ENCODE results near the gene ARHGEF1. TPM values are rescaled to one million over a fixed set of nuclear protein-coding genes. Genes with fewer than 3 reads are reported as not detected.

Gene ARHGEF1
- total and polyA plus RNA-seq, 9 donors = 17.2 to 54.5 (median 47.3) TPM

DNA sequence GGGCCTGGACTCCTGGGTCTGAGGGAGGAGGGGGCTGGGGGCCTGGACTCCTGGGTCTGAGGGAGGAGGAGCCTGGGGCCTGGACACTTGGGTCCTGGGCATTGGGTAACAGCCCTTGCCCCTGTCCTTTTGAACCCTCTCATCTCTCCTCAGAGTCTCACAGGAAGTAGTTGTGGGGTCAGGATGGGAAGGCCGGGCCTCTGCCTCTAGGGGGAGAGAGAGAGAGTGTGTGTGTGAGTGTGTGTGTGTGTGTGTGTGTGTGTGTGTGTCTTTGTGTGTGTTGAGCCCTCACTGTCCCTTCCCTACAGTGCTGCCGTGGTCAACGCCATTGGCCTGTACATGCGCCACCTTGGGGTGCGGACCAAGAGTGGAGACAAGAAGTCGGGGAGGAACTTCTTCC, 10.9 kb downstream of the ARHGEF1 start:
- H3K4me1 ChIP-seq (ENCODE audit: control insufficient read depth, insufficient read depth, low read length) = no peaks in the 10 kb centered on the region
- H3K36me3 ChIP-seq (ENCODE audit: control insufficient read depth, insufficient read depth, low read length) = peaks cover 58% of the 10 kb centered on the region
- WGBS (ENCODE audit: insufficient coverage) = 71% methylated on average over 5 of the region's 6 CpGs
- H3K27me3 ChIP-seq (ENCODE audit: control insufficient read depth, insufficient read depth, low read length) = no peaks in the 10 kb centered on the region
- no peak for DNase-seq
- no peaks in the 10 kb centered on the region for H3K9me3 ChIP-seq (replicated peaks; ENCODE audit: control insufficient read depth, low read depth, low read length)
- H3K4me3 ChIP-seq (ENCODE audit: low read length) = no peak overlapping the region
- no peak overlapping the region for H3K27ac ChIP-seq (ENCODE audit: low read length)

DNA sequence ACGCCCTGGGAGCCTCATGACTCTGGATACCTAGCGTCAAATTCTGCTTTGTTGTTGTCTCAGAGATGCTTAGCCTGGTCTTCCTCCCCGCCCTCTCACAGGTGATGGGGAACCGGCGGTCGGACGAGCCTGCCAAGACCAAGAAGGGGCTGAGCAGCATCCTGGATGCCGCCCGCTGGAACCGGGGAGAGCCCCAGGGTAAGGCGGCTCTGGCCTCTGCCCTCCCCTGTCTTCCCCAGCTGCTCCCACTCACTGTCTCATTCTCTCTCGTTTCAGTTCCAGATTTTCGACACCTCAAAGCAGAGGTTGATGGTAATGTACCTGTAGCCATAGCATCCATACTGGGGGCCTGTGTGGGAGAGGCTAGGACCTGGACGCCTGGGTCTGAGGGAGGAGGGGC, 11.4 kb downstream of the ARHGEF1 start:
- Histone ChIP-seq H3K4me3 (ENCODE audit: low read length) (no peak overlapping the region), H3K36me3 (ENCODE audit: control insufficient read depth, insufficient read depth, low read length) (peaks cover 57% of the 10 kb centered on the region), H3K9me3 (replicated peaks; ENCODE audit: control insufficient read depth, low read depth, low read length) (no peaks in the 10 kb centered on the region), H3K27me3 (ENCODE audit: control insufficient read depth, insufficient read depth, low read length) (no peaks in the 10 kb centered on the region), H3K4me1 (ENCODE audit: control insufficient read depth, insufficient read depth, low read length) (no peaks in the 10 kb centered on the region), H3K27ac (ENCODE audit: low read length) (no peak overlapping the region)
- DNase-seq = no peak
- WGBS (ENCODE audit: insufficient coverage) = 84% methylated on average over 9 of the region's 14 CpGs

DNA sequence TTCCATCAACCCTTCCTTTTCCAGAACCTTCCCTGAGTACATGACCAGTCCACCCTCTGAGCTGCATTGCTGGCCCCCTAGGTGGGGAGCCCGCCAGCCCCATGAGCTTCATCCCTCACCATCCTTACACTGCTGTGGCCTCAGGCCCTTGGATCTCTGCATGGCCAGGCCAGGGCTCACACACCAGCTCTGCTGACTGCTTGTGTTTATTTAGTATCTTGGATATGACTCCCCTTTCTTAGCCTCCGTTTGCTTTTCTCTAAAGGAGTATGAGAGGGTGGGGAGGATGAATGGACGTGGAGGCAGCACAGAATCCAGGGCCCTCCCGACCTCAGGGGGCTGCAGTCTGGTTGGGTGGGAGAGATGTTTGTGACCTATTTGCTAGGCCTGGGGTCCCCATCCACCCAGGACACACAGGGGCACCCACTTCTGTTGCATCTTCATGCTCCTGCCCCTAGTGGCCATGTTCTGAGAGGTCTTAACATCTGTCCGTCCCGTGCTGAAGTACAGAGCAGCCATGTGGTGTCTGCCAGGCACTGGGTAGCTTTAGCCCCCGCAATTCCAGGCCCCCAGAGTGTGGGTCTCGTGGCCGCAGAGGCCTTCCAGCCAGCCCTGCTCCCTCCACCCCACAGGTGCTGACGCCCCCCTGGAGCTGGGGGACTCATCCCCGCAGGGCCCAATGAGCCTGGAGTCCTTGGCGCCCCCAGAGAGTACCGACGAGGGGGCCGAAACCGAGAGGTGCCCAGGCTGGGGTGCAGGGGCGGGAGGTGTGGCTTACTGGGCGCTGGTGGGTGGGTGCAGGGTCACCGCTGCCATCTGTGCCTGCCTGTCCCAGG, 13.0 kb downstream of the ARHGEF1 start:
- no peak for DNase-seq
- Histone ChIP-seq H3K4me3 (ENCODE audit: low read length) (no peak overlapping the region), H3K4me1 (ENCODE audit: control insufficient read depth, insufficient read depth, low read length) (no peaks in the 10 kb centered on the region), H3K27ac (ENCODE audit: low read length) (no peak overlapping the region), H3K9me3 (replicated peaks; ENCODE audit: control insufficient read depth, low read depth, low read length) (no peaks in the 10 kb centered on the region), H3K36me3 (ENCODE audit: control insufficient read depth, insufficient read depth, low read length) (peaks cover 61% of the 10 kb centered on the region), H3K27me3 (ENCODE audit: control insufficient read depth, insufficient read depth, low read length) (no peaks in the 10 kb centered on the region)
- WGBS (ENCODE audit: insufficient coverage) = 72% methylated on average over 10 of the region's 19 CpGs

DNA sequence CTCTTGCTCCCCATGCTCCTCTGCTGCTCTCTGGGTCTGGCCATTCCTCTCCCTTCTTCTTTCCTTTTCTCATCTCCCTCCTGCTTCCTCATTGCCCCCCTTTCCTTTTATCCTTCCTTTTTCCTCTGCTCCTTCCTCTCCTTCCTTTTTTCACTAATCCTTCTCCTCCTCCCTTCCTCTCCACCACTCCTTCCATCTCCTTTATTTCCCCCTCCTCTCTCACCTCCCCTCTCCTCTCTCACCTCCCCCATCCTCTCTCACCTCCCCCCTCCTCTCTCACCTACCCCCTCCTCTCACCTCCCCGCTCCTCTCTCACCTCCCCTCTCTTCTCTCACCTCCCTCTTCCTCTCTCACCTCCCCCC, 13.6 kb downstream of the ARHGEF1 start:
- Histone ChIP-seq H3K4me3 (ENCODE audit: low read length) (no peak overlapping the region), H3K27ac (ENCODE audit: low read length) (no peak overlapping the region), H3K27me3 (ENCODE audit: control insufficient read depth, insufficient read depth, low read length) (no peaks in the 10 kb centered on the region), H3K4me1 (ENCODE audit: control insufficient read depth, insufficient read depth, low read length) (no peaks in the 10 kb centered on the region), H3K9me3 (replicated peaks; ENCODE audit: control insufficient read depth, low read depth, low read length) (no peaks in the 10 kb centered on the region), H3K36me3 (ENCODE audit: control insufficient read depth, insufficient read depth, low read length) (peaks cover 64% of the 10 kb centered on the region)
- WGBS (ENCODE audit: insufficient coverage) = no CpG with 5 or more reads among the region's 1 CpG
- DNase-seq = no peak

DNA sequence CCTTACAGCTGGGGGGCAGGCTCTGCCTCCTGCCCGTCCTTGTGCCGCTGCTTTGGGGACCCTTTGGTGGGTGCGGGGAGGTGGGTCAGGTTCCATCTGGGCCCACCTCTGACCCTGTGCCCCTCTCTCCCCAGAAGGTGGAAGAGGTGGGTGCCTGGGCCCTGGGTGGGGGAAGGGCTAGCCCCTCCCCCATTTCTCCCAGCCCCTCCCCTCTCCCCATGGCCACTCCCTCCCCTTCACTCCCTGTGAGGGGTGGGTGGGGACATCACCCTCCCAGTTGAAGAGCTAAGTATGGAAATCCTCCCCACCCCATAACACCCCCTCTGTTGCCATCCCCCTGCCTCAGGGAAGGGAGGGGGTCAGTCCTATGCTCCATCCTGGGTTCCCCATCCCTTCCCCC, 14.2 kb downstream of the ARHGEF1 start:
- H3K27ac ChIP-seq (ENCODE audit: low read length) = no peak overlapping the region
- H3K4me1 ChIP-seq (ENCODE audit: control insufficient read depth, insufficient read depth, low read length) = no peaks in the 10 kb centered on the region
- no peak for DNase-seq
- no peaks in the 10 kb centered on the region for H3K9me3 ChIP-seq (replicated peaks; ENCODE audit: control insufficient read depth, low read depth, low read length)
- no peak overlapping the region for H3K4me3 ChIP-seq (ENCODE audit: low read length)
- no peaks in the 10 kb centered on the region for H3K27me3 ChIP-seq (ENCODE audit: control insufficient read depth, insufficient read depth, low read length)
- WGBS (ENCODE audit: insufficient coverage) = no CpG with 5 or more reads among the region's 3 CpGs
- H3K36me3 ChIP-seq (ENCODE audit: control insufficient read depth, insufficient read depth, low read length) = peaks cover 67% of the 10 kb centered on the region

DNA sequence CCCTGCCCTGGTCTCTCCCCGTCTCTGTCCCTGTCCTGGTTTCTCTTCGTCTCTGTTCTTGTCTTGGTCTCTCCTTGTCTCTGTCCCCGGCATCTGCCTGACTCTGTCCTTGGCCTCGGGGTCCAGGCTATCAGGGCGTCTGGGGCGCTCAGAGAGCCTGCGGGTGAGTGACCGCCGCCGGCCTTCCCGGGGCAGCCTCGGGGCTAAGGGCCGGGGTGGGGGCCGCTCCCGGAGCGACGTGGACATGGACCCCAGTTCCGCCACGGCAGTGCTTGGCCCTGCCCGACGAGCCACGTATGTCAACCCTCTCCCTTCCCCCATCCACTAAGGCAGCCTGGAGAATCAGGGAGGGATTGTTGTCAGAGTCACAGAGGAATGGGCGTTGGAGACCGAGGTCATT, 14.8 kb downstream of the ARHGEF1 start:
- DNase-seq = no peak
- 86% methylated on average over 12 of the region's 24 CpGs for WGBS (ENCODE audit: insufficient coverage)
- no peak overlapping the region for H3K27ac ChIP-seq (ENCODE audit: low read length)
- H3K9me3 ChIP-seq (replicated peaks; ENCODE audit: control insufficient read depth, low read depth, low read length) = no peaks in the 10 kb centered on the region
- no peaks in the 10 kb centered on the region for H3K27me3 ChIP-seq (ENCODE audit: control insufficient read depth, insufficient read depth, low read length)
- peaks cover 67% of the 10 kb centered on the region for H3K36me3 ChIP-seq (ENCODE audit: control insufficient read depth, insufficient read depth, low read length)
- no peaks in the 10 kb centered on the region for H3K4me1 ChIP-seq (ENCODE audit: control insufficient read depth, insufficient read depth, low read length)
- no peak overlapping the region for H3K4me3 ChIP-seq (ENCODE audit: low read length)

DNA sequence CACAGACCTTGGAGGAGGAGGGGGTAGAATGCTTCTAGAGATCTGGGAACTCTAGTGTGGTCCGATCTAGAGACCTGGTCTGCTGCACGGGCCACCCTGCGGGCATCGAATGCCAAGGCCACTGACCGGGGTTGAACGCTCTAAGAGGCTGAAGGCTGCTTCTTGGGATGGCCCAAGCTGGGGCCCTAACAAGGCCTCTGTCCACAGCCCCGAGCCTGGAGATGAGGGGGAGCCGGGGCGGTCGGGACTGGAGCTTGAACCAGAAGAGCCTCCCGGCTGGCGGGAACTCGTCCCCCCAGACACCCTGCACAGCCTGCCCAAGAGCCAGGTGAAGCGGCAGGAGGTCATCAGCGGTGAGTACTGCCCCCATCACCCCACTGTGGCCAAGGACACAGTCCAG, 15.3 kb downstream of the ARHGEF1 start:
- Histone ChIP-seq H3K4me3 (ENCODE audit: low read length) (no peak overlapping the region), H3K36me3 (ENCODE audit: control insufficient read depth, insufficient read depth, low read length) (peaks cover 68% of the 10 kb centered on the region), H3K27ac (ENCODE audit: low read length) (no peak overlapping the region), H3K27me3 (ENCODE audit: control insufficient read depth, insufficient read depth, low read length) (no peaks in the 10 kb centered on the region), H3K4me1 (ENCODE audit: control insufficient read depth, insufficient read depth, low read length) (no peaks in the 10 kb centered on the region), H3K9me3 (replicated peaks; ENCODE audit: control insufficient read depth, low read depth, low read length) (no peaks in the 10 kb centered on the region)
- no peak for DNase-seq
- 90% methylated on average over 14 of the region's 15 CpGs for WGBS (ENCODE audit: insufficient coverage)

DNA sequence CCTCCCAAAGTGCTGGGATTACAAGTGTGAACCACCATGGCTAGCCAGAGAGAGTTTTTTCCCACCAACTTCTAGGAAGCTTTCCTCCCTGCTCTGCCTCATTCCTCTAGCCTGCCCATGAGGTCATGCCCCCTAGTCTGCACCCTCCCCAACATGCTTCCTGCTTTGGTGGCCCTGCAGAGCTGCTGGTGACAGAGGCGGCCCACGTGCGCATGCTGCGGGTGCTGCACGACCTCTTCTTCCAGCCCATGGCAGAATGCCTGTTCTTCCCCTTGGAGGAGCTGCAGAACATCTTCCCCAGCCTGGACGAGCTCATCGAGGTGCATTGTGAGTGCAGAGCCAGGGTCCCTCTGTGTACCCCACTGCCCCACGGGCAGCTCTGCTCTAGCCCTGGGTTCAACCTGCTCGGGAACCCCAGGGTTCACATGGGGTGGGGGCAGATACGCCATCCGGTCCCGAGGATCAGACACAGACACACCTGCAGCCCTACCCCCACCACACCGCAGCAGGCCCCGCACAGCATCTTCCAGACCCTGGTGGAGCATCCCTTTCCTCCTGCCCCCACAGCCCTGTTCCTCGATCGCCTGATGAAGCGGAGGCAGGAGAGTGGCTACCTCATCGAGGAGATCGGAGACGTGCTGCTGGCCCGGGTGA, 18.9 kb downstream of the ARHGEF1 start:
- peaks cover 81% of the 10 kb centered on the region for H3K36me3 ChIP-seq (ENCODE audit: control insufficient read depth, insufficient read depth, low read length)
- no peaks in the 10 kb centered on the region for H3K9me3 ChIP-seq (replicated peaks; ENCODE audit: control insufficient read depth, low read depth, low read length)
- DNase-seq = no peak
- no peak overlapping the region for H3K27ac ChIP-seq (ENCODE audit: low read length)
- no peaks in the 10 kb centered on the region for H3K4me1 ChIP-seq (ENCODE audit: control insufficient read depth, insufficient read depth, low read length)
- WGBS (ENCODE audit: insufficient coverage) = 93% methylated on average over 20 of the region's 21 CpGs
- no peak overlapping the region for H3K4me3 ChIP-seq (ENCODE audit: low read length)
- H3K27me3 ChIP-seq (ENCODE audit: control insufficient read depth, insufficient read depth, low read length) = no peaks in the 10 kb centered on the region

DNA sequence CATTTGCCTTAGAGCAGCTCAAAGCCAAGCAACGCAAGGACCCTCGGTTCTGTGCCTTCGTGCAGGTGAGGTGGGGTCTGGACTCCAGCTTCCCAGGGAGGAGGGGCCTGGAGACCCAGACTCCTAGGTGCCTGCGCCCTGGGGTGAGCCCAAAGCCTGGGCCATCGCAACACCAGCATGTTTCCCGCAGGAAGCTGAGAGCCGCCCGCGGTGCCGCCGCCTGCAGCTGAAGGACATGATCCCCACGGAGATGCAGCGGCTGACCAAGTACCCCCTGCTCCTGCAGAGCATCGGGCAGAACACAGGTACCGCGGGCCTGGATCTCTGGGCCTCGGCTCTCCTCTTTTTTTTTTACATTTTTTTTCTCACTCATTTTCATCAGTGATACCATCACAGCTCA, 19.6 kb downstream of the ARHGEF1 start:
- H3K4me1 ChIP-seq (ENCODE audit: control insufficient read depth, insufficient read depth, low read length) = no peaks in the 10 kb centered on the region
- 95% methylated on average over 17 of the region's 17 CpGs for WGBS (ENCODE audit: insufficient coverage)
- DNase-seq = no peak
- H3K27ac ChIP-seq (ENCODE audit: low read length) = no peak overlapping the region
- peaks cover 86% of the 10 kb centered on the region for H3K36me3 ChIP-seq (ENCODE audit: control insufficient read depth, insufficient read depth, low read length)
- no peaks in the 10 kb centered on the region for H3K9me3 ChIP-seq (replicated peaks; ENCODE audit: control insufficient read depth, low read depth, low read length)
- H3K4me3 ChIP-seq (ENCODE audit: low read length) = no peak overlapping the region
- no peaks in the 10 kb centered on the region for H3K27me3 ChIP-seq (ENCODE audit: control insufficient read depth, insufficient read depth, low read length)

DNA sequence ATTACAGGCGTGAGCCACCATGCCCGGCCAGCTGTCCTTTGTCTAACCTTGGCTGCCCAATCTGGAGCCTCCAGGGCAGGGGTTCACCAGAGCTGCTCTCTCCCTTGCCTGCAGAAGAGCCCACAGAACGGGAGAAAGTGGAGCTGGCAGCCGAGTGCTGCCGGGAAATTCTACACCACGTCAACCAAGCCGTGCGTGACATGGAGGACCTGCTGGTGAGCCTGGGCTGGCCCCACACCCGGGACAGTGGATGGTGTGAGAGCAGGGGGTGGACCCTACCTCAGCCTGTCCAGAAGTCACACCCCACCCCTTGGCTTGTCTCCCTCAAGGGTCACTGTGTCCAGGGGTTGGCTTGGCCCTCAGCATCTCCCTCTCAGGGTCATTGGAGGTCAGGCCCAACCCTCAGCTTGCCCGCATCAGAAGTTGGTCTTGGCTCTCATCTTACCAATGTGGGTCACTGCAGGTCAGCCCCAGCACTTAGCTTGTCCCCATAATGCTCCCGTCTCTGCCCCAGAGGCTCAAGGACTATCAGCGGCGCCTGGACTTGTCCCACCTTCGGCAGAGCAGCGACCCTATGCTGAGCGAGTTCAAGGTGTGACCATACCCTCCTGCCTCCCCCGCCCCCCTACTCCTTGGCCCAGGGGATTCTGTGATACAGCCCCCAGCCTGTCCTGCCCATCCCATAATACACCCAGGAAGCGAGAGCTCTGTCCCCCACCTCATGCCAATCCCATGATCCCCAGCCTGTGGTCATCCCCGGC, 20.4 kb downstream of the ARHGEF1 start:
- no peak overlapping the region for H3K4me3 ChIP-seq (ENCODE audit: low read length)
- peaks cover 78% of the 10 kb centered on the region for H3K36me3 ChIP-seq (ENCODE audit: control insufficient read depth, insufficient read depth, low read length)
- WGBS (ENCODE audit: insufficient coverage) = 79% methylated on average over 13 of the region's 19 CpGs
- H3K27me3 ChIP-seq (ENCODE audit: control insufficient read depth, insufficient read depth, low read length) = no peaks in the 10 kb centered on the region
- no peaks in the 10 kb centered on the region for H3K9me3 ChIP-seq (replicated peaks; ENCODE audit: control insufficient read depth, low read depth, low read length)
- H3K27ac ChIP-seq (ENCODE audit: low read length) = no peak overlapping the region
- H3K4me1 ChIP-seq (ENCODE audit: control insufficient read depth, insufficient read depth, low read length) = no peaks in the 10 kb centered on the region
- no peak for DNase-seq

Measured in muscle of leg (tissue), 11 donors.